ENCODE data around the gene SYCE1. TPM values are rescaled to one million over a fixed set of nuclear protein-coding genes. Genes with fewer than 3 reads are reported as not detected.
"Not testable (repeated sequence)": the region's sequence is repeated elsewhere in the genome, so short reads cannot be mapped to it uniquely, and the experiment has no call there.

Gene SYCE1
- total RNA-seq, 4 donors from 2014 or later, result 1.8 TPM; not detected in 3

- H3K27me3 ChIP-seq, result peaks cover 0 to 25% (median 0%) of the 10 kb centered on the region in 4 donors
- H3K9me3 ChIP-seq, result peaks cover 0 to under 1% (median 0%) of the 10 kb centered on the region in 3 donors
- no peak for TF ChIP-seq CTCF (IDR thresholded peaks at IDR 0.05)
- no peak for TF ChIP-seq POLR2A (IDR thresholded peaks at IDR 0.05)
- DNase-seq, result no peak
- no peaks in the 10 kb centered on the region for H3K36me3 ChIP-seq
- intact Hi-C loops (cut with DNase I), result no loop called here
- WGBS, 2 donors, result 68 to 80% methylated on average over 6 to 8 of the region's 11 CpGs
- no peak overlapping the region for H3K4me3 ChIP-seq
- no peaks in the 10 kb centered on the region for H3K4me1 ChIP-seq
- H3K27ac ChIP-seq, result no peak overlapping the region
Measured at GRCh38 chr10:133559216-133559615, 6.2 kb downstream of the SYCE1 start.

GRCh38 chr10:133557381-133557780, 8.0 kb downstream of the SYCE1 start:
- intact Hi-C loops (cut with DNase I), result no loop called here
- H3K36me3 ChIP-seq, result no peaks in the 10 kb centered on the region
- WGBS, 2 donors, result 34 to 38% methylated on average over 3 of the region's 3 CpGs
- peaks cover 0 to 29% (median 0%) of the 10 kb centered on the region in 4 donors for H3K27me3 ChIP-seq
- TF ChIP-seq POLR2A (IDR thresholded peaks at IDR 0.05) (no peak), CTCF (IDR thresholded peaks at IDR 0.05) (no peak)
- H3K4me3 ChIP-seq, result no peak overlapping the region
- H3K9me3 ChIP-seq, result no peaks in the 10 kb centered on the region
- no peaks in the 10 kb centered on the region for H3K4me1 ChIP-seq
- no peak overlapping the region for H3K27ac ChIP-seq
- no peak for DNase-seq

- no peak for DNase-seq
- H3K27me3 ChIP-seq, result peaks cover 0 to 29% (median 0%) of the 10 kb centered on the region in 4 donors
- no peak overlapping the region for H3K4me3 ChIP-seq
- H3K4me1 ChIP-seq, result no peaks in the 10 kb centered on the region
- intact Hi-C loops (cut with DNase I), result no loop called here
- TF ChIP-seq CTCF (IDR thresholded peaks at IDR 0.05) (no peak), POLR2A (IDR thresholded peaks at IDR 0.05) (no peak)
- H3K27ac ChIP-seq, result no peak overlapping the region
- WGBS, 2 donors, result 70 to 76% methylated on average over 5 to 6 of the region's 8 CpGs
- H3K9me3 ChIP-seq, result no peaks in the 10 kb centered on the region
- no peaks in the 10 kb centered on the region for H3K36me3 ChIP-seq
Measured at GRCh38 chr10:133555521-133555920, 9.9 kb downstream of the SYCE1 start.

GRCh38 chr10:133554600-133554999, 10.8 kb downstream of the SYCE1 start:
- WGBS, 2 donors, result 88 to 92% methylated on average over 4 of the region's 4 CpGs
- TF ChIP-seq POLR2A (IDR thresholded peaks at IDR 0.05) (no peak), CTCF (IDR thresholded peaks at IDR 0.05) (no peak)
- no peak for DNase-seq

GRCh38 chr10:133544506-133544905, 20.9 kb downstream of the SYCE1 start:
- H3K4me3 ChIP-seq, result no peak overlapping the region
- H3K27me3 ChIP-seq, result peaks cover 0 to 34% (median 0%) of the 10 kb centered on the region in 4 donors
- H3K36me3 ChIP-seq, result no peaks in the 10 kb centered on the region
- H3K9me3 ChIP-seq, result peaks cover 0 to 12% (median 0%) of the 10 kb centered on the region in 3 donors
- no peak overlapping the region for H3K27ac ChIP-seq
- 50 to 68% methylated on average over 1 of the region's 1 CpG for WGBS, 2 donors
- H3K4me1 ChIP-seq, result no peaks in the 10 kb centered on the region
- intact Hi-C loops (cut with DNase I), result no loop called here
- no peak for DNase-seq
- no peak for TF ChIP-seq CTCF (IDR thresholded peaks at IDR 0.05)
- no peak for TF ChIP-seq POLR2A (IDR thresholded peaks at IDR 0.05)

More at GRCh38 chr10:133554600-133554999, 10.8 kb downstream of the SYCE1 start:
- H3K4me1 ChIP-seq, result no peaks in the 10 kb centered on the region
- peaks cover 0 to 33% (median 0%) of the 10 kb centered on the region in 4 donors for H3K27me3 ChIP-seq
- no peaks in the 10 kb centered on the region for H3K36me3 ChIP-seq
- no peak overlapping the region for H3K4me3 ChIP-seq
- H3K9me3 ChIP-seq, result no peaks in the 10 kb centered on the region
- intact Hi-C loops (cut with DNase I), result no loop called here
- no peak overlapping the region for H3K27ac ChIP-seq

- intact Hi-C loops (cut with DNase I), result not testable (repeated sequence)
- WGBS, 2 donors, result 57 to 73% methylated on average over 5 to 6 of the region's 6 CpGs
Measured at GRCh38 chr10:133541441-133541975, 23.9 kb downstream of the SYCE1 start.

More at GRCh38 chr10:133541441-133541975, 23.9 kb downstream of the SYCE1 start:
- not testable (repeated sequence) for H3K27ac ChIP-seq, H3K4me3 ChIP-seq, H3K9me3 ChIP-seq, H3K36me3 ChIP-seq, DNase-seq
- peaks cover 0 to 11% (median 0%) of the 10 kb centered on the region in 3 donors for H3K4me1 ChIP-seq
- H3K27me3 ChIP-seq, result peaks cover 0 to 11% (median 0%) of the 10 kb centered on the region in 4 donors
